Erythroblast (primary cell): ENCODE data around the gene EVX1.

ENCODE experiments used
- GATA1 ChIP-seq: IDR thresholded peaks from 2 replicates; pipeline ENCODE4 v1.6.1; 2011; ENCODE audit warnings: low read depth, mild to moderate bottlenecking, control low read depth, low read length, moderate library complexity
- POLR2A ChIP-seq: IDR thresholded peaks from 2 replicates; pipeline ENCODE4 v1.6.1; 2011; ENCODE audit warnings: mild to moderate bottlenecking, low read length

DNA sequence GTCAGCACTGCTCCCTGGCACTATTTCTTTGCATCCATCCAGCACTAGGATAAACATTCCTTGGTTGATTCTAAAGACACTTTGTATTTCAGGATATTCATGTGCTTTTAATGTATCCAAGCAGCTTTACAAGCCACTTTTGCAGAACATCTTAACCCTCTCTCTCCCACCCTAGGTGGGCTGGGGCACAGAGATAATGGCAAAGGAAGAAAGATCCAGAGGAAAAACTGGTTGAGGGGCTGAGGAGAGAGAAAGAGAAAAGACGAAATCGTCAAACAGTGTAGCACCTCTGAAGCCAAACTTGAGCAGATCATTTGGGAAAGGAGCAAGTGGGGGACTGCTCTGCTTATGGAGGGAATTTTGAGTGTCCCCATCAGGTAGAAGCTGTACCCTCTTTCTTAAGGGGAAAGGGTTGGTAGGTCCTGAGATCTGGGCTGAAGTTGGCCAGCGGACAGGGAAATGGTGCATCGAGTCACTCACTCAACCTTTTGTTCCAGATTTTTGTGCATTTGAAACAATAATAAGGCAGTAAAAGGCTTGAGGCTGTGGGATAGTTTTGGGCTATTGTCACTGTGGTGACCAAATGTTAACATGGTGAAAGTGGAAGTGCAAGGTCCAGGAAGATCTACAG, 38.5 kb upstream of the EVX1 start:
- TF ChIP-seq POLR2A: no peak
- no peak for TF ChIP-seq GATA1
